ENCODE measurements around the gene NPAS3. TPM values are rescaled to one million over a fixed set of nuclear protein-coding genes. Genes with fewer than 3 reads are reported as not detected.

Gene NPAS3
- total RNA-seq, 4 donors from 2014 or later = 0.51 to 15.2 (median 6.6) TPM

DNA sequence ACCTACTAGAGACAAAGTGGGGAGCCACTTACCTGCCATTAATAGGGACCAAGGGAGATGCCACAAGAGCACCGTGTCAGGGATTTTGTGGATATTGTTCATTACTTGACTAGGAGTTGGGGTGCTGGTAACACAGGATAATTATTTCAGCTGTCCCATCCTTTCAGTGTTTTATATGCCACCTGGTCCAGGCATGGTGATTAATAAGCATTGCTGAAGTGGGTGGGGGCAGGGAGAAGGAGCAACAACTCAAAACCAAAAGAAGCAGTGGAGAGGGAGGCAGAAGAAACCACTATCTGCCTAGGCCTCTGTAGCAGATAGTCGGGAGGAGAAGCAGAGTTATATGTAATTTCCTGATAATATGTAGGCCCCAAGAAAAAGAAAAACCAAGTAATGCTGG lies 184.6 kb downstream of the NPAS3 start:
- H3K27ac ChIP-seq = no peak overlapping the region
- H3K36me3 ChIP-seq = no peaks in the 10 kb centered on the region
- no peak overlapping the region for H3K4me3 ChIP-seq
- DNase-seq = no peak
- intact Hi-C loops (cut with DNase I; ENCODE audit: low total_unique reads) = no loop called here
- no peaks in the 10 kb centered on the region for H3K9me3 ChIP-seq
- H3K4me1 ChIP-seq = peaks cover 0 to 3% of the 10 kb centered on the region in 2 donors
- TF ChIP-seq, protein P1, sequence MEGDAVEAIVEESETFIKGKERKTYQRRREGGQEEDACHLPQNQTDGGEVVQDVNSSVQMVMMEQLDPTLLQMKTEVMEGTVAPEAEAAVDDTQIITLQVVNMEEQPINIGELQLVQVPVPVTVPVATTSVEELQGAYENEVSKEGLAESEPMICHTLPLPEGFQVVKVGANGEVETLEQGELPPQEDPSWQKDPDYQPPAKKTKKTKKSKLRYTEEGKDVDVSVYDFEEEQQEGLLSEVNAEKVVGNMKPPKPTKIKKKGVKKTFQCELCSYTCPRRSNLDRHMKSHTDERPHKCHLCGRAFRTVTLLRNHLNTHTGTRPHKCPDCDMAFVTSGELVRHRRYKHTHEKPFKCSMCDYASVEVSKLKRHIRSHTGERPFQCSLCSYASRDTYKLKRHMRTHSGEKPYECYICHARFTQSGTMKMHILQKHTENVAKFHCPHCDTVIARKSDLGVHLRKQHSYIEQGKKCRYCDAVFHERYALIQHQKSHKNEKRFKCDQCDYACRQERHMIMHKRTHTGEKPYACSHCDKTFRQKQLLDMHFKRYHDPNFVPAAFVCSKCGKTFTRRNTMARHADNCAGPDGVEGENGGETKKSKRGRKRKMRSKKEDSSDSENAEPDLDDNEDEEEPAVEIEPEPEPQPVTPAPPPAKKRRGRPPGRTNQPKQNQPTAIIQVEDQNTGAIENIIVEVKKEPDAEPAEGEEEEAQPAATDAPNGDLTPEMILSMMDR (IDR thresholded peaks at IDR 0.05) = no peak
- no peak for TF ChIP-seq POLR2A (IDR thresholded peaks at IDR 0.05)
- peaks cover 0 to 3% of the 10 kb centered on the region in 2 donors for H3K27me3 ChIP-seq

DNA sequence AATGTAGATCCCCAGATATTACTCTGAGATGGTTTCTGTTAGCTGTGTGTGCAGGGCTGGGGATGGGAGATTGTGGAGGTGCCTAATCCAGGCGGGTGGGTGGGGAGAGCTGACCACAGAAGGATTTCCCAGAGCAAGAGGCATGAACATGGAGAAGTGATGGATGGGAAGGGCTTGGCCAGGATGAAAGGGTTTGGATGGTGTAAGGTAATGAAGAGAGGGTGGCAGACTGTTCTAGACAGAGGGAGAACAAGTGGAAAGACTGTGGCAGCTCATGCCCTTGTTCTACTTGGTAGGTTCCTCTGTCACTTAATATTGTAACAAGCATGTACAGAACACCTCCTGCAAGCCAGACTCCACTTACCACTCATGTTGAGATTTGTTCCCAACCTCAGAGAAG lies 187.8 kb downstream of the NPAS3 start:
- no peak overlapping the region for H3K27ac ChIP-seq
- no peaks in the 10 kb centered on the region for H3K36me3 ChIP-seq
- no peak for DNase-seq
- H3K27me3 ChIP-seq = peaks cover 0 to 3% of the 10 kb centered on the region in 2 donors
- H3K9me3 ChIP-seq = no peaks in the 10 kb centered on the region
- no peak overlapping the region for H3K4me3 ChIP-seq
- no peak for TF ChIP-seq POLR2A (IDR thresholded peaks at IDR 0.05)
- TF ChIP-seq, protein P1 (IDR thresholded peaks at IDR 0.05) = no peak
- intact Hi-C loops (cut with DNase I; ENCODE audit: low total_unique reads) = no loop called here
- no peaks in the 10 kb centered on the region for H3K4me1 ChIP-seq

DNA sequence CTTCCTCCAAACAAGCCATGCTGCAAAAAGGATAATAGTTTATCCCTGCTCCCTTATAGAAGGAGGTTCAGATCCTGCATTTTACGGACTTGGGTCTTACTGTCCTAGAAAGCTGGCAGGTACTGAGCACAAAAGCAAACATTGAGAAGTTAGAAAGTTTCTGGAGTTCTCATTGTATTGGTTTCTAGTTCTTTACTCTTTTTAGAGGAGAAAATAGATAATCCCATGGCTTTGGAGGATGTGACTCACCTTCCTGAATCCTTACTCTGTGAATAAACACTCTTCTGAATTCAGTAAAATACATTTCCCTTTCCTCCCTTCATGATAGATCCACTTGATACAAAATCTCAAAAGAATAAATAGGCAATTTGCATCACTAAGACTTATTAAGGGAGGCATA lies 188.9 kb downstream of the NPAS3 start:
- DNase-seq = no peak
- intact Hi-C loops (cut with DNase I; ENCODE audit: low total_unique reads) = no loop called here
- no peaks in the 10 kb centered on the region for H3K36me3 ChIP-seq
- H3K4me1 ChIP-seq = no peaks in the 10 kb centered on the region
- TF ChIP-seq, protein P1 (IDR thresholded peaks at IDR 0.05) = no peak
- no peak for TF ChIP-seq POLR2A (IDR thresholded peaks at IDR 0.05)
- peaks cover 0 to 3% of the 10 kb centered on the region in 2 donors for H3K27me3 ChIP-seq
- H3K9me3 ChIP-seq = no peaks in the 10 kb centered on the region
- no peak overlapping the region for H3K4me3 ChIP-seq
- H3K27ac ChIP-seq = no peak overlapping the region

DNA sequence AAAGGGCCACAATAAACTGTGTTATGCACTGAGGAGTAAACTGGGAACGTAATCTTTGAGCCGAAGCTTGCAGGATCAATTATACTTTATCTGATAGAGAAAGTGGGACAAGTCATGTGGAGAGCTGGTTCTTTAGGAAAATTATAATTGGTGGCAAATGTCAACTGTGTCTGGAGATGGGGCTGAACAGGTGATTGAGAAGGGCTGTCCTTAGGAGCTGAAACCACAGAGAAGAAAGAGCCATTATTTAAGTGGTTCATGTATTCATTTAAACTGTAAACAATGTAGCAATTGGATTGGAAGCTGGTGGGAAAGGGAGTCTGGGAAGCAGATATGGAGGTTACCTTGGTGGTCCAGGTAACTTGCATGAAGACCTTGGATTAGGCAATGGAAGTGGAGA lies 193.1 kb downstream of the NPAS3 start:
- no peaks in the 10 kb centered on the region for H3K36me3 ChIP-seq
- intact Hi-C loops (cut with DNase I; ENCODE audit: low total_unique reads) = no loop called here
- no peaks in the 10 kb centered on the region for H3K4me1 ChIP-seq
- H3K27ac ChIP-seq = no peak overlapping the region
- no peaks in the 10 kb centered on the region for H3K9me3 ChIP-seq
- TF ChIP-seq, protein P1 (IDR thresholded peaks at IDR 0.05) = no peak
- TF ChIP-seq POLR2A (IDR thresholded peaks at IDR 0.05) = no peak
- no peak overlapping the region for H3K4me3 ChIP-seq
- H3K27me3 ChIP-seq = no peaks in the 10 kb centered on the region
- no peak for DNase-seq

DNA sequence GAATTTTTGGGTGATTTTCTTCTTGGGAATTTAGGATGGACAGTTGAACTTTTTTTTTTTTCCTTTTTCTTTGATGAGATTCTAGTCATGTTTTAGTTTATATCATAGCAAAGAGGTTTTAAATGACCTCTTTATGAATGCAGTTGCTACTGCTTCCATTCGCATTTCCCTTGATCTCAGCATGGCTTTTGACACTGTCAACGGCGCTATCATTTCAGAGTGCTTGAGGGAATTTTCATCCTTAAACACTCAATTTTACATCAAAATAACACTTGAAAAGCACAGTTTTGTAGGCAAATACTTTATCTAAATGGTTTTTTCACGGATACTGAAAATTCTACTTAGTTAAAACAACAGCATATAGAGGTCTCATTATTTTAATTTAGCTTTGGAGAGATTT lies 195.5 kb downstream of the NPAS3 start:
- Histone ChIP-seq H3K4me3 (no peak overlapping the region), H3K9me3 (no peaks in the 10 kb centered on the region), H3K36me3 (no peaks in the 10 kb centered on the region), H3K27ac (no peak overlapping the region), H3K4me1 (no peaks in the 10 kb centered on the region), H3K27me3 (no peaks in the 10 kb centered on the region)
- no peak for DNase-seq
- TF ChIP-seq POLR2A (IDR thresholded peaks at IDR 0.05) = no peak
- TF ChIP-seq, protein P1 (IDR thresholded peaks at IDR 0.05) = no peak
- intact Hi-C loops (cut with DNase I; ENCODE audit: low total_unique reads) = no loop called here

All from uterus (tissue), 4 donors.